GM21381 (cell line): ENCODE data around the gene DBET.
"Not testable (repeated sequence)": the region's sequence is repeated elsewhere in the genome, so short reads cannot be mapped to it uniquely, and the experiment has no call there.

Experiments used
- ATAC-seq: cut with Tn5 transposase; IDR thresholded peaks from one replicate; pipeline ENCODE4 v1.9.1; 2021; ENCODE audit warnings: mild to moderate bottlenecking, moderate library complexity; ENCODE audit not compliant: unreplicated experiment

The DBET gene

DNA sequence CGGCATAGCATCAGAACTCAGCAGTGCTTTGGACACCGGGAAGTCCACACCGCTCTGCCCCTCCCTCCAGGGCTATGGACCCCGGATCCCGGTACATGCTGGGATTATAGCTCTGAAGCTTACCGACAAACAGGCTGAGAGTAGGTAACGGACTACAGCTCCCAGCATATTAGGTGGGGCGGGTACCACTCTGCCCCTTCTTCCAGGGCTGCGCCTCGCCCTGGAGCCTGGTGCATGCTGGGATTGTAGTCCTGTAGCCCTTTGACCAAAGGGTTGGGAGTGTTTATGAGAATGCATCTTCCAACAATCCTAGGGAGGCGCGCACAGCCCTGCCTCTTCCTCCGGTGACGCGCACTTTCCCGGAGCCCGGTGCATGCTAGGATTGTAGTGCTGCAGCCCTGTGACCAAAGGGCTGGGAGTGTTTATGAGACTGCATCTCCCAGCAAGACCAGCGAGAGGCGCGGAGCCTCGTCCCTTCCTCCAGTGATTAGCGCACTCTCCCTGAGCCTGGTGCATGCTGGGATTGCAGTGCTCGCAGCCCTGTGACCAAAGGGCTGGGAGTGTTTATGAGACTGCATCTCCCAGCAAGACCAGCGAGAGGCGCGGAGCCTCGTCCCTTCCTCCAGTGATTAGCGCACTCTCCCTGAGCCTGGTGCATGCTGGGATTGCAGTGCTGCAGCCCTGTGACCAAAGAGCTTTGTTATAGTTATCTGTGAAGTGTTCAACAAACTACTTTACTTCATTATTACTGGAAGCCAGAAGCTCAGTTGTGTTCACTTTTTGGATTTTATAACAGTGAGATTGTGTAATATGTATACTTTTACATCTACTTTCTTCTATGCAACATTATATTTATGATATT, 14.7 kb upstream of the DBET start:
- not testable (repeated sequence) for ATAC-seq

- not testable (repeated sequence) for ATAC-seq
Measured at GRCh38 chr4:190058997-190059396, 5.3 kb upstream of the DBET start.

DNA sequence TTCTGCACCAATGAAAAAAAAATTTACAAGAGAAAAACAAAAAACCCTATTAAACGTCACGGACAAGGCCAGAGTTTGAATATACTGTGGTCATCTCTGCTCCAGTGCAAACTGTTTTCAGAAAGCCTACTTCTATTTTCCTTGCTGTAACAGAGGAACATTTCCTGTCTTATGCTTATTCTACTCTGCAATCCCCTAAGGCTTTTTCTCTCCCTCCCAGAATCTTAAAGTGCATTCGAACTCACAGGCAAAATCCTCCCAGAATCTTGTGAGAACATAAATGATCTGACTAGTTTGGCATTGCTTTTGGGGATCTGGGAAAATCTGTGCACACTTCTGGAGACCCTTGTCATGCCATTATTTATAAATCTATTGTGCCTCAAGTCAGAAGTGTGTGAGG, 503 bp downstream of the DBET start:
- ATAC-seq = not testable (repeated sequence)

DNA sequence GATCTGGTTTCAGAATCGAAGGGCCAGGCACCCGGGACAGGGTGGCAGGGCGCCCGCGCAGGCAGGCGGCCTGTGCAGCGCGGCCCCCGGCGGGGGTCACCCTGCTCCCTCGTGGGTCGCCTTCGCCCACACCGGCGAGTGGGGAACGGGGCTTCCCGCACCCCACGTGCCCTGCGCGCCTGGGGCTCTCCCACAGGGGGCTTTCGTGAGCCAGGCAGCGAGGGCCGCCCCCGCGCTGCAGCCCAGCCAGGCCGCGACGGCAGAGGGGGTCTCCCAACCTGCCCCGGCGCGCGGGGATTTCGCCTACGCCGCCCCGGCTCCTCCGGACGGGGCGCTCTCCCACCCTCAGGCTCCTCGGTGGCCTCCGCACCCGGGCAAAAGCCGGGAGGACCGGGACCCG, 4.0 kb downstream of the DBET start:
- not testable (repeated sequence) for ATAC-seq

DNA sequence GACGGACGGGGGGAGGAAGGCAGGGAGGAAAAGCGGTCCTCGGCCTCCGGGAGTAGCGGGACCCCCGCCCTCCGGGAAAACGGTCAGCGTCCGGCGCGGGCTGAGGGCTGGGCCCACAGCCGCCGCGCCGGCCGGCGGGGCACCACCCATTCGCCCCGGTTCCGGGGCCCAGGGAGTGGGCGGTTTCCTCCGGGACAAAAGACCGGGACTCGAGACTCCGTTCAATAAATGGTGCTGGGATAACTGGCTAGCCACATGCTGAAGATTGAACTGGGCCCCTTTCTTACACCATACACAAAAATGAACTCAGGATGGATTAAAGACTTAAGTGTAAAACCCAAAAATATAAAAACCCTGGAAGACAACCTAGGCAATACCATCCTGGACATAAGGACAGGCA, 28.8 kb downstream of the DBET start:
- ATAC-seq = not testable (repeated sequence)

GRCh38 chr4:190094031-190094430, 29.7 kb downstream of the DBET start:
- ATAC-seq = not testable (repeated sequence)

- ATAC-seq = not testable (repeated sequence)
Measured at GRCh38 chr4:190095335-190095734, 31.0 kb downstream of the DBET start.

- ATAC-seq = not testable (repeated sequence)
Measured at GRCh38 chr4:190099605-190100004, 35.3 kb downstream of the DBET start.

DNA sequence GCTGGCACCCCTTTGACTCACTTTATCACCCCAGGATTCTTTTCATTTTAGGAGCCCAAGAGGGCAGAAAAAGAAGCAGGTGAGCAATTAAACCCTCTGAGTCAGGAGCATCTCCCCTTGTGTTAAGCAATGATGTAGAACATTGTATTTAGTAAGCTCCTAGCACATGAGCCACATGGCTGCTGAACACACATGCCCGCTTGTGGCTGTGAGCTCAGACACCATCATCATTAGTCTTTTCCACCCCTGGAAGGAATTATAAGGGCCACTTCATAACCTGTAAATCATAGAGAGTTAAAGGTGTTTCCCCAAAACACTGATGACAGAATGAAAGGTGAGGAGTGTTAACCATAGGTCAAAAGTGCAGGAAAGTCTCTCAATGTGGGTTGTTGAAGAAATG, 37.2 kb downstream of the DBET start:
- not testable (repeated sequence) for ATAC-seq

GRCh38 chr4:190106191-190106590, 41.9 kb downstream of the DBET start:
- ATAC-seq = not testable (repeated sequence)

DNA sequence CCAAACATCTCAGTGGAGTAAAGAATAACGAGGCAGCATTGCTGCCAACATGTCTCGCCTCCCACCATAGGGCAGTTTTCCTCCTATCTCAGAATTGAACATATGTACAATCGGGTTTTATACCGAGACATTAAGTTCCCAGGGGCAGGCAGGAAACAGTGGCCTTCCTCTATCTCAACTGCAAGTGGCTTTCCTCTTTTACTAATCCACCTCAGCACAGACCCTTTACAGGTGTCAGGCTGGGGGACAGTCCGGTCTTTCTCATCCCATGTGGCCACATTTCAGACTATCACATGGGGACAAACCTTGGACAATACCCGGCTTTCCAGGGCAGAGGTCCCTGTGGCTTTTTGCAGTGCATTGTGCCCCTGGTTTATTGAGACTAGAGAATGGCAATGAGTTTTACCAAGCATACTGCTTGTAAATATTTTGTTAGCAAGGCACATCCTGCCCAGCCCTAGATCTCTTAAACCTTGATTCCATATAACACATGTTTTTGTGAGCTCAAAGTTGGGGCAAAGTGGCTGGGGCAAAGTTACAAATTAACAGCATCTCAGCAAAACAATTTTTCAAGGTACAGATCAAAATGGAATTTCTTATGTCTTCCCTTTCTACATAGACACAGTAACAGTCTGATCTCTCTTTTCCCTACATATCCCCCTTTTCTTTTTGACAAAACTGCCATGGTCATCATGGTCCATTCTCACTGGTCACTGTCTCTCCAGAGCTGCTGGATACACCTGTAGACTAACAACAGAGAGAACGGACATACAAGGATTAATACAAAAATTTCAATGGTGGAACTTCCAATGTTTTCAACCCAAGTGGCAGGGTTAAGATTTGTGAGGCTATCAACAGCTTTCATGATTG, 42.5 kb downstream of the DBET start:
- not testable (repeated sequence) for ATAC-seq

GRCh38 chr4:190107766-190108485, 43.6 kb downstream of the DBET start:
- not testable (repeated sequence) for ATAC-seq

GRCh38 chr4:190108756-190109155, 44.5 kb downstream of the DBET start:
- ATAC-seq = not testable (repeated sequence)

DNA sequence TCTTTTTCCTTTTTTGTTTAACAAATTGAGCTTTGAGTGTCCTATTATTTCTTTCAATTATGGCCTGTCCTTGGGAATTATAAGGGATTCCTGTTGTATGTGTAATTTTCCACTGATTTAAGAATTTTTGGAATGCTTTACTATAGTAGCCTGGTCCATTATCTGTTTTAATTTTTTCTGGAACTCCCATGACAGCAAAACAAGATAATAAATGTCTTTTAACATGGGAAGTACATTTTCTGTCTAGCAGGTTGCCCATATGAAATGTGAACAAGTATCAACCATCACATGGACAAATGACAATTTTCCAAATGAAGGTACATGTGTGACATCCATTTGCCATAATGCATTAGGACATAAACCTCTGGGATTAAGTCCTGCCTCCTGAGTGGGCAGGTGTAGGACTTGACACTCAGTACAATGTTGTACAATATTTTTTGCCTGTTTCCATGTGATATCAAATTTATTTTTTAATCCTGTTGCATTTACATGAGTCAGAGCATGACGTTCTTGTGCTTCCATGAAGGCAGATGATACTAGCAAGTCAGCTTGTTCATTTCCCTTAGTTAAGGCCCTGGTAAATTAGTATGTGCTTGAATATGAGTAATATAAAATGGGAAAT, 45.2 kb downstream of the DBET start:
- ATAC-seq = not testable (repeated sequence)

DNA sequence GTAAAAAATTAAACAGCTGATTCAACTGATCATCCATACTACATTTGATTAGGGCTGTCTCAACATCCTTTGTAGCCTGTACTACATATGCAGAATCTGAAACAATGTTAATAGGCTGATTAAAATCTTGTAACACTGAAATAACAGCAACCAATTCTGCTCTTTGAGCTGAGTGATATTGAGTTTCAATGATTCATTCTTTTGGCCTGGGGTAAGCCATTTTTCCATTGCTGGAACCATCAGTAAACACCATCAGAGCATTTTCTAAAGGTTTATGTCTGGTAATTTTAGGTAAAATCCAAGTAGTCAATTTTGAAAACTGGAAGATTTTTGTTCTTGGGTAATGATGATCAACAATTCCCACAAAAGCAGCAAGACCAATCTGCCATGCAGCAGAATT, 45.7 kb downstream of the DBET start:
- not testable (repeated sequence) for ATAC-seq

DNA sequence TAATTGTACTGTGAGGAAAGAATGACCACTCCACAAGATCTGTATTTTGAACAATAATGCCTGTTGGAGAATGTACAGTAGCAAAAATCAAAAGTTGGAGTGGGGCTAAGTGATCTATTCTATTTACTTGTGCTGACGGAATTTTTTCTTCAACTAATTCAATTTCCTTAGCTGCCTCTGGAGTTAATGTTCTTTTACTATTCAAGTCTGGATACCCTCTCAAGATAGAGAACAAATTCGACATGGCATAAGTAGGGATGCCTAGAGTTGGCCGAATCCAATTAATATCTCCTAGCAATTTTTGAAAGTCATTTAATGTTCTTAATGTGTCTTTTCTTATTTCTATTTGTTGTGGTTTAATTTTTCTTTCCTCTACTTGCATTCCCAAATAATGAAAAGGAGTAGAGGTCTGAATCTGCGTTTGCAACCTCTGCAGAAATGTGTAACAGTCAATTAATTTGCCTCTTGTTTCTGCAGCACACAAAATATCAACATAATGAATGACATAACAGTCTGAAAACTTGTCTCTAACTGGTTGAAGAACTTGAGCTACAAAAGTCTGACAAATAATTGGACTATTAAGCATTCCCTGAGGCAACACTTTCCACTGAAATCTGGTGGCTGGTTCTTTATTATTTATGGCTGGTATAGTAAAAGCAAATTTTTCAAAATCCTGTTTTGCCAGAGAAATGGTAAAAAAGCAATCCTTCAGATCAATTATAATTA, 46.4 kb downstream of the DBET start:
- ATAC-seq = not testable (repeated sequence)

DNA sequence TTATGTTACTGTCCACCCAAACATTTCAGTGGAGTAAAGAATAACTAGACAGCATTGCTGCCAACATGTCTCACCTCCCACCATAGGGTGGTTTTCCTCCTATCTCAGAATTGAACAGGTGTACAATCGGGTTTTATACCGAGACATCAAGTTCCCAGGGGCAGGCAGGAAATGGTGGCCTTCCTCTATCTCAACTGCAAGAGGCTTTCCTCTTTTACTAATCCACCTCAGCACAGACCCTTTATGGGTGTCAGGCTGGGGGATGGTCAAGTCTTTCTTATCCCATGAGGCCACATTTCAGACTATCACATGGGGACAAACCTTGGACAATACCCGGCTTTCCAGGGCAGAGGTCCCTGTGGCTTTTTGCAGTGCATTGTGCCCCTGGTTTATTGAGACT, 48.6 kb downstream of the DBET start:
- not testable (repeated sequence) for ATAC-seq

DNA sequence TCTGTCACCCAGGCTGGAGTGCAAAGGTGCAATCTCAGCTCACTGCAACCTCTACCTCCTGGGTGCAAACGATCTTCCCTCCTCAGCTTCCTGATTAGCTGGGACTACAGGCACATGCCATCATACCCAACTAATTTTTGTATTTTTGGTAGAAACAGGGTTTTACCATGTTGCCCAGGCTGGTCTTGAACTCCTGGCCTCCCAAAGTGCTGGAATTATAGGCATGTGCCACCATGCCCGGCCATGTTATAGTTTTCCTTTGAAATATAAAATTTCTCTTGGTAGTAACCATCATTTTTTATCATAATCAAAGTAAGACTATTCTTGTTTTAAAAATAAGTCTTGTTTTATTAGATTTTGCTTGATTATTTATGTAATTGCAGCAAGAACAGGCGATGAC, 50.7 kb downstream of the DBET start:
- ATAC-seq = not testable (repeated sequence)
